Endothelial cell of umbilical vein (primary cell): Measurements from ENCODE around the gene TRIM16.
"Not testable (repeated sequence)": the region's sequence is repeated elsewhere in the genome, so short reads cannot be mapped to it uniquely, and the experiment has no call there.

Source experiments
- CTCF ChIP-seq, 2 donors: IDR thresholded peaks; 1 replicate in 1 of 2; 2 replicates in 1 of 2; pipeline ENCODE4 v1.5.1; 2011; ENCODE audit warnings: low read length in 2 of 2, mild to moderate bottlenecking in 2 of 2, moderate library complexity in 2 of 2, control low read depth in 1 of 2, inconsistent platforms in 1 of 2, low read depth in 1 of 2; ENCODE audit not compliant: insufficient read depth in 1 of 2; ENCODE audit errors: extremely low read depth in 1 of 2
- FOS ChIP-seq: IDR thresholded peaks from 2 replicates; pipeline ENCODE4 v1.6.1; 2011; ENCODE audit warnings: mild to moderate bottlenecking, low read length, moderate library complexity, borderline replicate concordance; ENCODE audit not compliant: insufficient read depth
- POLR2A ChIP-seq: IDR thresholded peaks from 2 replicates; pipeline ENCODE4 v1.6.1; 2012; ENCODE audit warnings: low read depth, mild to moderate bottlenecking, control low read depth, low read length
- POLR2AphosphoS5 ChIP-seq: IDR thresholded peaks from 2 replicates; pipeline ENCODE4 v1.6.1; 2012; ENCODE audit warnings: low read depth, mild to moderate bottlenecking, control low read depth, low read length, moderate library complexity; ENCODE audit not compliant: insufficient read depth

- TF ChIP-seq POLR2AphosphoS5; FOS; CTCF (IDR thresholded peaks at IDR 0.05; ENCODE audit: extremely low read depth in 1 of 2, insufficient read depth in 1 of 2, low read depth in 1 of 2, low read length in 2 of 2); POLR2A: not testable (repeated sequence)
Measured at GRCh38 chr17:15645099-15645941, 38.8 kb downstream of the TRIM16 start.
